GM18499 (cell line): ENCODE results near the gene SNX8.

Experiments used
- ATAC-seq: cut with Tn5 transposase; IDR thresholded peaks from one replicate; pipeline ENCODE4 v1.9.1; 2021; ENCODE audit warnings: moderate number of reproducible peaks; ENCODE audit not compliant: insufficient read depth, unreplicated experiment

The SNX8 gene

DNA sequence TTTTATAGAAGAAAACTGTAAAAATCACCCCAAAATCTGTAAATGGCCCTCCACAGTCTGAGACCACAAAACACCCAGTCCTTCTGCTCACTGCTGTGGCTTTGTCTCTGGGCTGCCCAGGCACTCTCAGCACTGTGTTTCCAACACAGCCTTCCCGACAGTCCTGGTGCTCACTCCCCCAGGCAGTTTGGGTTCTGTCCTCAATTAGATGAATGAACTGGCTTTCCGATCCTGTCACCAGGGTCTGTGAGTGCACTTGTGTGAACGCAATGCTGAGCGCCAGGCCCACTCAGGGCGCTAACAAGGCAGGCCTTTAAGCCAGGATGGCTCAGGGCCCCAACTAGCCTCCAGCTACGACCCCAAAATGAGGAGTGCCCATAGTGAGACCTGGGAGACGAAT is 84.8 kb downstream of the SNX8 start:
- no peak for ATAC-seq

DNA sequence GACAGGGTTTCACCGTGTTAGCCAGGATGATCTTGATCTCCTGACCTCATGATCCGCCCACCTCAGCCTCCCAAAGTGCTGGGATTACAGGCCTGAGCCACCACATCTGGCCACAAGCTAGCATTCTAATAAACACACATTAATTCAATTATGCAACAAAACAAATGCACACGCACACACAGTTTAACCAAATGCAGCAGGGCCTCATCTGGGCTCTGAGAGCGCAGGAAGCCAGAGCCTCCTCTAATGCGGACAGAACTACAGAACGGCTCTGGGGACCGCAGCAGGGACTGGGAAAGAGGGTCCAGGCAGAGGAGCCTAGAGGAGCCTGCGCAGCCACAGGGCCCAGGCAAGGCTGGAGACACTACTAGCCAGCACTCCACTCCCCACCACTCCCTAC is 85.3 kb downstream of the SNX8 start:
- ATAC-seq, result no peak

- no peak for ATAC-seq
These were observed 86.5 kb downstream of the SNX8 start for GRCh38 chr7:2227699-2228098.

DNA sequence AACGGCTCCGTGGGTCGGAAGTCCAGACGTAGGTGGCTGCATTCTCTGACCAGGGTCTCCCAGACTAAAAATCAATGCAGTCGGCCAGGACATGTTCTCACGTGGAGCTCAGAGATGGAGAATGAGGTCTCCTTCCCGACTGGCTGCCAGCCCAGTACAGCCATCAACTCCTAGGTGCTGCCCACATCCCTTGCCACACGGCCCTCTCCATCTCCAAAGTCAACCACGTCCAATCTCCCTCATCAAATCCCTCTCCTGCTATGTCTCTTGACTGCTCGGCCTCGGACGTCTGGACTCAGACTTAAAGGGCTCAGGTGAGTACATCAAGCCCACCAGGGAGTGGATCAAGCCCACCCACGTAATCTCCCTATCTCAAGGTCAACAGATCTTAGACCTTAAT is 88.4 kb downstream of the SNX8 start:
- no peak for ATAC-seq

DNA sequence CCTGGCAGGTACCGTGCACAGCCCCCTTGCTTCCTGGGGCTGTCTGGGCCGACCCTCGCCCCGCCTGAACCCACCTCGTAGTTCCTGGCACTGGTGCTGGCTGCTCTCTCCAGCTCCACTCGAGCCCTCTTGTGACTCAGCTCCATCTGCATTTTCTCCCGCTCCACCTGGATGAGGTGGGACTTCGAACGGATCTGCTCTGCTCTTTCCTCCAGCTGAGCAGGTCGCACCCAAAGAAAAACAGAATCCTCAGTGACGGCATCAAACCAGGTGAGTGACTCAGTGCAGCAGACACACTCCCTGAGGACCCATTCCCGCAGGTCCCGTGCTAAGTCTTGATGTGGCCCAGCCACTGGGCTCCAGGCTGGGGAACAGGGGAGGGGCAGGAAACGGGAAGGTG is 88.9 kb downstream of the SNX8 start:
- ATAC-seq, result no peak

DNA sequence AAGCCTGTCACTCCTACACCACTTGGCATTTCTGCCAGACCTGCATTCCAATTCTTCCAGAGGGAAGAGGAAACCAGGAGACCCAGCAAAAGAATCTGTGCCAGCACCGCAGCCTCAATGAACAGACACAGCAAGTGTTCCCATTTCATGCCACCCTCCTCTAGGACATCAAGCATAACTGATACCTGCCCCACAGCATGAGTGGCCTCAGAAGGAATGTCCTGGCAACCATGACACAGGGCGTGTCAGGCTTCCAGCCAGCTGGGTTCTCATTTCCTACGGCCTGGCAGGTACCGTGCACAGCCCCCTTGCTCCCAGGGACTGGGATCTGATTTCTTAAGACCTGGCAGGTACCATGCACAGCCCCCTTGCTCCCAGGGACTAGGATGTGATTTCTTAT is 89.3 kb downstream of the SNX8 start:
- ATAC-seq, result no peak

DNA sequence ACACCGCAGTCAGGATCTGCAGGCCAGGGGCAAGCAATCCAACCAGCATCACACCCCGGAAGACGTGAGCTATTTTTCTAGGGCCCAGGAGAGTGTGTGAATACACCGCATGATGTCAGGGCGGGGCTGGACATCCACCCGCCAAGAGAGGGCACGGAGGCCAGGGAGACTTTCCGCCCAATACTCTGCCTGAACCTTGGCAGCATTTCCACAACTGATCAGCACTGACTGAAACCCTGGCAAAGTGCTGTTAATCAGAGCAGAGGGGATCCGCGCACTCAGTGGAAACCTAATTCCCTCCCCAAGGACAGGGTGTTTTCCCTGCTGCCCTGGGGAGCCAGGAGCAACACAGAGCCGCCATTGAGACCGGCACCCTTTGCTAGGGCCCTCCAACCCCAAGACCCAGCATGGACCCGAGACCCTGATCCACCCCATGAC is 89.7 kb downstream of the SNX8 start:
- ATAC-seq, result no peak

- ATAC-seq, result no peak
These were observed 90.9 kb downstream of the SNX8 start for GRCh38 chr7:2223321-2223720.

- no peak for ATAC-seq
These were observed 91.7 kb downstream of the SNX8 start for GRCh38 chr7:2222516-2222915.

GRCh38 chr7:2220954-2221353 is 93.3 kb downstream of the SNX8 start:
- ATAC-seq, result no peak

GRCh38 chr7:2220506-2220905 is 93.7 kb downstream of the SNX8 start:
- no peak for ATAC-seq

- ATAC-seq, result no peak
These were observed 94.2 kb downstream of the SNX8 start for GRCh38 chr7:2220030-2220429.

- ATAC-seq, result no peak
These were observed 94.6 kb downstream of the SNX8 start for GRCh38 chr7:2219606-2220005.

GRCh38 chr7:2219136-2219535 is 95.1 kb downstream of the SNX8 start:
- ATAC-seq, result no peak

GRCh38 chr7:2218444-2218785 is 95.8 kb downstream of the SNX8 start:
- ATAC-seq, result no peak

DNA sequence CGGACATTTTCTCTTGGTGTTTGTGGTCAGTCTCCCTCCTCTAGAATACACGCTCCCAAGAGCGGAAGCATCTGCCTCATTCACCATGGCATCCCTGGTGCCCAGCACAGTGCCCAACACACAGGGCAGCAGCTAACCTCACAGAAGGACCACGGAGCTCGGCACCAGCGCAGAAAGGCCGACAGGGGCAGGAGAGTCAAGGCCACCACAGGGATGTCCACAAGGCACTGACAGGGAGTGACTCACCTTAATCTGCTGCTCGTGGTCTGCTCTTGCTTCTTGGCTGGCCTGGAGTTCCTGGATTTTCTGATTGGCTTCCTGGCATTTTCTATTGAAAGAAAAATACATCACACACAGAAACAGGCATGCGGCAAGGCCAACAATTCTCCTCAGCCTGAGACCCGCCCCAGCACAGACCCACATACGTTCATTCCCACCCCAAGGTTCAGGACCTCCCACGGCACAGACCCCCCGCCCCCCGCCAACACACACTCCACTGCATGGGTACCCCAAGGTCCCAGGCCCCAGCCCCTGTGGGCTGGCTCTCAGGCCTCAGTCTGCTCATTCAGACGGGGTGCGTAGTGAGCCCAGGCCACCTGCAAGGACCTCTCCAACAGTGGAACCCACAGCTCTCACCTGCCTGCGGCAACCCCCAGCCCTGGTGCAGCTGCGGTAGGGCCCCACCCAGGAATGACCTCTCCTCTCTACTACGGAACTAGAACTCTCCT is 96.4 kb downstream of the SNX8 start:
- ATAC-seq, result no peak

DNA sequence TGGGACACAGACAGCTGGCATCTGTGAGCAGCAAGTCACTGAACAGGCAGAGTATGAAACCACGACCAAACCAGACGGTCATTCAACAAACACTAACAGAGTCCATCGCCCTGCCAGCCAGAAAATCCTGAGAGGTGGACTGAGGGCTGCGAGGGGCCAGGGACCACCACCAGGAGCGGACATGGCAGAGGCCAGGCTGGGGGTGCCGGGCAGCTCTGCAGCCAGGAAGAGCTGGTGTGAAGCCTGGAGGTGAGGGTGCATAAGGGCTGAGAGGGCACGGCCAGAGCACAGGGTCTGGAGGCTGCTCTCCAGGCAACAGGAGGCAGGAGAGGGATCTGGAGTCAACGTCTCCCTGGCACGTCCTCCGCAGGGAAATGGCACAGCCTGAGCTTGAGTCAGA is 97.0 kb downstream of the SNX8 start:
- ATAC-seq, result no peak

GRCh38 chr7:2215851-2216250 is 98.4 kb downstream of the SNX8 start:
- ATAC-seq, result no peak

DNA sequence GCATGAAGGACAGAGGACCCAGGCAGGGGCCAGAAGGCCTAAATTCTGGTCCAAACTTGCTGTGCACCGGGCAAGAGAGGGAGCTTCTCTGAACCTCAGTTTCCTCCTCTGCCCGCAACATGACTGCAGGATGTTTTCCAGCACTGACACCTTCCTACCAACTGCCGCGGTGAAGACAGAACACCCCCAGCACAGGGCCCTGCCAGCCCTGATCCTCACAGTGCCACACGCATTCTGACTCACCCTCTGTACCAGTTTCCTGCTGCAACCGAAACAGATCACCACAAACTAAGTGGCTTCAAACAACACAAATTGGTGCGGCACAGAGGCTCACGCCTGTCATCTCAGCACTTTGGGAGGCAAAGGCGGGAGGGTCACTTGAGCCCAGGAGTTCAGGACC is 99.6 kb downstream of the SNX8 start:
- ATAC-seq, result no peak

- ATAC-seq, result no peak
These were observed 100.6 kb downstream of the SNX8 start for GRCh38 chr7:2213551-2214215.

GRCh38 chr7:2212906-2213305 is 101.3 kb downstream of the SNX8 start:
- ATAC-seq, result no peak

DNA sequence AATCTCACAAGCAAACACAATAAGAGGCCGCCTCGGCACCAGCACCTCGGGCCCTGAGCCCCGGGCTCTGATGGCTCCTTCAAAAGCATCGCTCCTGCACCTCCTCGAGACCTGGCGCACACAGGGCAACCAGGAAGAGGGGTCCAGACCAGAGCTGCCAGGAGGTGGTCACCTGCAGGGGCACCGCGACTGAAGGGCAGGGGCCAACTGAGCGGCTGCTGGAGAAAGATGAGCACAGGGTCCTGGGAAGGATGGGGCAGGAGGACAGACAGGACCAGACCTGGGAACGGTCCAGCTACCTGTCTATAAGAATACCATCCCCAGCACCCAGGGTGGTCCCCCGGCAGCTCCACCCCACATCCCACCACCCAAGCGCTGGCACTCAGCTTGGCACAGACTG is 102.3 kb downstream of the SNX8 start:
- no peak for ATAC-seq
